MCF 10A (cell line): ENCODE measurements around the gene B3GNT8. TPM values are rescaled to one million over a fixed set of nuclear protein-coding genes. Genes with fewer than 3 reads are reported as not detected.
A peak's percentile ranks its signal among the peaks of the same experiment; 100 is the strongest.

ENCODE experiments used
- BruUV-seq: library from RNA; stranded (reverse); fragments of 400-500 nt; replicated peaks from 2 replicates; lab custom pipeline; 2021; lab: Mats Ljungman, UMichigan
- CTCF ChIA-PET: fragments of 300-600 bp; sonication (Branson Sonifier 250); formaldehyde crosslinking; extraction: SDS; loops from one replicate; lab custom pipeline; 2021; ENCODE audit warnings: antibody characterized with exemption, inconsistent platforms; lab: Yijun Ruan, JAX
- POLR2A ChIA-PET: fragments of 300-600, 350-650 bp; sonication (Branson Sonifier 250); formaldehyde crosslinking; extraction: SDS; loops from one replicate; lab custom pipeline; 2020; ENCODE audit warnings: antibody characterized with exemption, inconsistent platforms; lab: Yijun Ruan, JAX
- DNase-seq: peaks from one replicate; pipeline ENCODE4 v3.0.0-alpha.2; 2018; ENCODE audit not compliant: unreplicated experiment
- H3K27ac Mint-ChIP-seq: one replicate; pipeline ENCODE4 v1.8.0; 2022; ENCODE audit warnings: mild to moderate bottlenecking, low read depth, mixed read lengths; ENCODE audit not compliant: unreplicated experiment
- H3K27me3 Mint-ChIP-seq: one replicate; pipeline ENCODE4 v1.8.0; 2022; ENCODE audit warnings: mixed read lengths; ENCODE audit not compliant: insufficient read depth, unreplicated experiment
- H3K36me3 Mint-ChIP-seq: one replicate; pipeline ENCODE4 v1.8.0; 2022; ENCODE audit warnings: mild to moderate bottlenecking, moderate library complexity, mixed read lengths; ENCODE audit not compliant: insufficient read depth, unreplicated experiment
- H3K4me1 Mint-ChIP-seq: one replicate; pipeline ENCODE4 v1.8.0; 2022; ENCODE audit warnings: mixed read lengths; ENCODE audit not compliant: insufficient read depth, unreplicated experiment
- H3K4me3 Mint-ChIP-seq: one replicate; pipeline ENCODE4 v1.8.0; 2022; ENCODE audit warnings: mild to moderate bottlenecking, moderate library complexity, mixed read lengths; ENCODE audit not compliant: unreplicated experiment
- H3K9me3 Mint-ChIP-seq: one replicate; pipeline ENCODE4 v1.8.0; 2022; ENCODE audit warnings: mixed read lengths; ENCODE audit not compliant: unreplicated experiment
- CTCF ChIP-seq: fragments of 200-600 bp; IDR thresholded peaks from one replicate; pipeline ENCODE4 v1.8.0; 2022; ENCODE audit warnings: antibody characterized with exemption, mild to moderate bottlenecking; ENCODE audit not compliant: unreplicated experiment
- intact Hi-C: fragments of 100-400 bp; cut with micrococcal nuclease; formaldehyde crosslinking; loops from 2 replicates; pipeline ENCODE4 v1.14.1; 2022
- total RNA-seq: library from RNA; stranded (reverse); gene quantifications from 2 replicates; pipeline ENCODE4 v1.2.3, GENCODE V29; 2022

B3GNT8 gene
- total RNA-seq, 1 experiment from 2014 or later, result not detected

- no TSS peak for BruUV-seq
- intact Hi-C loops, result no loop called here
- DNase-seq, result no peak
- no peak overlapping the region for H3K27ac Mint-ChIP-seq
- ChIA-PET CTCF (interaction anchor here (1.0 to 2.0 kb wide), 2 partner anchors 8 to 19 kb away, joined by 3 to 6 read pairs; no protein-coding TSS in a partner anchor), POLR2A (interaction anchor here (0.5 to 2.0 kb wide), 3 partner anchors 11 to 162 kb away, joined by 3 to 9 read pairs (median 6); partner anchors contain the start of gene DMAC2)
- peaks cover 38% of the 10 kb centered on the region for H3K36me3 Mint-ChIP-seq
- peaks cover 8% of the 10 kb centered on the region for H3K4me1 Mint-ChIP-seq
- H3K9me3 Mint-ChIP-seq, result no peaks in the 10 kb centered on the region
- H3K4me3 Mint-ChIP-seq, result no peak overlapping the region
- TF ChIP-seq CTCF, result no peak
- no peaks in the 10 kb centered on the region for H3K27me3 Mint-ChIP-seq
These were observed 690 bp upstream of the B3GNT8 start for GRCh38 chr19:41427647-41428480.

GRCh38 chr19:41426116-41426841 lies 895 bp downstream of the B3GNT8 start:
- no peak for TF ChIP-seq CTCF
- Mint-ChIP-seq H3K36me3 (peaks cover 37% of the 10 kb centered on the region), H3K4me1 (peaks cover 8% of the 10 kb centered on the region), H3K4me3 (no peak overlapping the region), H3K27ac (peak overlapping the region; percentile 29), H3K9me3 (no peaks in the 10 kb centered on the region), H3K27me3 (no peaks in the 10 kb centered on the region)
- intact Hi-C loops, result no loop called here
- BruUV-seq, result no TSS peak
- ChIA-PET POLR2A (interaction anchor here (0.9 to 2.0 kb wide), 2 partner anchors 11 to 13 kb away, joined by 3 to 6 read pairs; partner anchors contain the start of gene DMAC2), CTCF (interaction anchor here (0.5 kb wide), 1 partner anchor 47 kb away, joined by 3 read pairs; no protein-coding TSS in a partner anchor)
- no peak for DNase-seq

GRCh38 chr19:41425174-41426115 lies 1.7 kb downstream of the B3GNT8 start:
- CTCF ChIA-PET, result no interaction called here
- peaks cover 45% of the 10 kb centered on the region for H3K36me3 Mint-ChIP-seq

More at GRCh38 chr19:41425174-41426115, 1.7 kb downstream of the B3GNT8 start:
- POLR2A ChIA-PET, result interaction anchor here (2.0 kb wide), 1 partner anchor 14 kb away, joined by 6 read pairs; the partner anchor contains the start of gene DMAC2
- H3K27ac Mint-ChIP-seq, result no peak overlapping the region
- no peak overlapping the region for H3K4me3 Mint-ChIP-seq
- no TSS peak for BruUV-seq
- no peak for TF ChIP-seq CTCF
- DNase-seq, result no peak
- intact Hi-C loops, result no loop called here
- H3K27me3 Mint-ChIP-seq, result no peaks in the 10 kb centered on the region
- peaks cover 8% of the 10 kb centered on the region for H3K4me1 Mint-ChIP-seq
- H3K9me3 Mint-ChIP-seq, result no peaks in the 10 kb centered on the region
